H9 (cell line): ENCODE results near the gene NFKB2. TPM values are rescaled to one million over a fixed set of nuclear protein-coding genes. Genes with fewer than 3 reads are reported as not detected.
A peak's percentile ranks its signal among the peaks of the same experiment; 100 is the strongest.

Experiments
- DNase-seq: peaks from one replicate; pipeline ENCODE4 v3.0.0-alpha.2; 2017
- H2AFZ ChIP-seq: one replicate; pipeline ENCODE4 v1.6.1; 2013; ENCODE audit warnings: mild to moderate bottlenecking, low read length, control low read depth, moderate library complexity
- H2AK5ac ChIP-seq: 2 replicates; pipeline ENCODE4 v1.6.1; 2013; ENCODE audit warnings: low read length, control low read depth, mixed read lengths; ENCODE audit not compliant: insufficient read length
- H2BK120ac ChIP-seq: one replicate; pipeline ENCODE4 v1.6.1; 2013; ENCODE audit warnings: low read depth, mild to moderate bottlenecking, low read length, control low read depth, inconsistent platforms; ENCODE audit not compliant: poor library complexity, severe bottlenecking
- H2BK12ac ChIP-seq: 2 replicates; pipeline ENCODE4 v1.6.1; 2013; ENCODE audit warnings: low read length, control low read depth, mixed read lengths, low read depth; ENCODE audit not compliant: insufficient read length
- H2BK15ac ChIP-seq: 2 replicates; pipeline ENCODE4 v1.6.1; 2013; ENCODE audit warnings: low read depth, low read length, control low read depth
- H2BK20ac ChIP-seq: one replicate; pipeline ENCODE4 v1.6.1; 2013; ENCODE audit warnings: low read depth, mild to moderate bottlenecking, low read length, control low read depth, inconsistent platforms; ENCODE audit not compliant: poor library complexity, severe bottlenecking
- H2BK5ac ChIP-seq: 2 replicates; pipeline ENCODE4 v1.6.1; 2013; ENCODE audit warnings: low read length, control low read depth, mixed read lengths; ENCODE audit not compliant: insufficient read length
- H3K14ac ChIP-seq: 2 replicates; pipeline ENCODE4 v1.6.1; 2013; ENCODE audit warnings: low read length, control low read depth; ENCODE audit not compliant: insufficient read depth
- H3K18ac ChIP-seq: 2 replicates; pipeline ENCODE4 v1.6.1; 2013; ENCODE audit warnings: low read depth, mild to moderate bottlenecking, mixed read lengths, low read length, control low read depth; ENCODE audit not compliant: insufficient read length
- H3K23ac ChIP-seq: 2 replicates; pipeline ENCODE4 v1.6.1; 2013; ENCODE audit warnings: low read length, control low read depth, mixed read lengths, low read depth; ENCODE audit not compliant: insufficient read length
- H3K23me2 ChIP-seq: 2 replicates; pipeline ENCODE4 v1.6.1; 2013; ENCODE audit warnings: low read depth, mild to moderate bottlenecking, mixed read lengths, low read length, control low read depth; ENCODE audit not compliant: insufficient read length, poor library complexity, severe bottlenecking
- H3K27ac ChIP-seq: 2 replicates; pipeline ENCODE4 v1.5.1; 2013; ENCODE audit warnings: low read length, control low read depth, mixed read lengths, low read depth; ENCODE audit not compliant: insufficient read length
- H3K27me3 ChIP-seq: 2 replicates; pipeline ENCODE4 v1.6.1; 2013; ENCODE audit warnings: low read length, control low read depth, inconsistent platforms; ENCODE audit not compliant: insufficient read depth
- H3K4ac ChIP-seq: 2 replicates; pipeline ENCODE4 v1.6.1; 2013; ENCODE audit warnings: low read depth, mild to moderate bottlenecking, control low read depth, inconsistent platforms, low read length, moderate library complexity
- H3K4me1 ChIP-seq: 2 replicates; pipeline ENCODE4 v1.6.1; 2013; ENCODE audit warnings: low read length, control low read depth, inconsistent platforms; ENCODE audit not compliant: insufficient read depth
- H3K4me2 ChIP-seq: 2 replicates; pipeline ENCODE4 v1.6.1; 2013; ENCODE audit warnings: low read length, control low read depth, mixed read lengths; ENCODE audit not compliant: insufficient read length, insufficient read depth
- H3K56ac ChIP-seq: 2 replicates; pipeline ENCODE4 v1.6.1; 2013; ENCODE audit warnings: low read depth, mild to moderate bottlenecking, mixed read lengths, low read length, control low read depth; ENCODE audit not compliant: insufficient read length
- H3K79me1 ChIP-seq: 2 replicates; pipeline ENCODE4 v1.6.1; 2013; ENCODE audit warnings: low read depth, mild to moderate bottlenecking, moderate library complexity, low read length, control low read depth, inconsistent platforms; ENCODE audit not compliant: insufficient read depth, poor library complexity, severe bottlenecking
- H3K79me2 ChIP-seq: 2 replicates; pipeline ENCODE4 v1.6.1; 2013; ENCODE audit warnings: low read length, control low read depth, inconsistent platforms; ENCODE audit not compliant: insufficient read depth
- H3K9ac ChIP-seq: 2 replicates; pipeline ENCODE4 v1.6.1; 2013; ENCODE audit warnings: low read length, control low read depth, mixed read lengths; ENCODE audit not compliant: insufficient read length; ENCODE audit errors: extremely low read depth
- H3K9me3 ChIP-seq: one replicate; pipeline ENCODE4 v1.6.1; 2013; ENCODE audit warnings: low read depth, low read length, inconsistent platforms; ENCODE audit not compliant: control insufficient read depth
- H3T11ph ChIP-seq: one replicate; pipeline ENCODE4 v1.6.1; 2013; ENCODE audit warnings: mild to moderate bottlenecking, low read length, control low read depth, inconsistent platforms
- H4K20me1 ChIP-seq: one replicate; pipeline ENCODE4 v1.6.1; 2013; ENCODE audit not compliant: control insufficient read depth, insufficient read length, insufficient read depth
- H4K5ac ChIP-seq: 2 replicates; pipeline ENCODE4 v1.6.1; 2013; ENCODE audit warnings: low read depth, mild to moderate bottlenecking, mixed read lengths, low read length, control low read depth; ENCODE audit not compliant: insufficient read length
- H4K8ac ChIP-seq: replicated peaks from 2 replicates; pipeline ENCODE4 v1.6.1; 2013; ENCODE audit warnings: low read length, control low read depth, mixed read lengths, low read depth; ENCODE audit not compliant: insufficient read length
- H4K91ac ChIP-seq: 2 replicates; pipeline ENCODE4 v1.6.1; 2013; ENCODE audit warnings: low read depth, mild to moderate bottlenecking, moderate library complexity, mixed read lengths, low read length, control low read depth; ENCODE audit not compliant: insufficient read length
- H3K27ac Mint-ChIP-seq, 3 experiments: 2 replicates in 2 of 3; 3 replicates in 1 of 3; pipeline ENCODE4 v1.8.0; 2020 to 2021; ENCODE audit warnings: mixed read lengths in 3 of 3, mild to moderate bottlenecking in 1 of 3, moderate library complexity in 1 of 3
- H3K27me3 Mint-ChIP-seq: 2 replicates; pipeline ENCODE4 v1.8.0; 2021; ENCODE audit warnings: low read depth, mild to moderate bottlenecking, moderate library complexity, mixed read lengths
- H3K36me3 Mint-ChIP-seq, 3 experiments: 2 replicates in 2 of 3; 3 replicates in 1 of 3; pipeline ENCODE4 v1.8.0; 2020 to 2021; ENCODE audit warnings: low read depth in 3 of 3, mixed read lengths in 3 of 3; ENCODE audit not compliant: insufficient read depth in 1 of 3
- H3K4me1 Mint-ChIP-seq, 2 experiments: 2 replicates each; pipeline ENCODE4 v1.8.0; 2020; ENCODE audit warnings: mixed read lengths in 2 of 2
- H3K4me3 Mint-ChIP-seq, 2 experiments: 2 replicates in 1 of 2; 3 replicates in 1 of 2; pipeline ENCODE4 v1.8.0; 2020 to 2021; ENCODE audit warnings: mild to moderate bottlenecking in 2 of 2, mixed read lengths in 2 of 2, moderate library complexity in 1 of 2
- H3K9me3 Mint-ChIP-seq, 2 experiments: 2 replicates in 1 of 2; 3 replicates in 1 of 2; pipeline ENCODE4 v1.8.0; 2020; ENCODE audit warnings: mild to moderate bottlenecking in 2 of 2, mixed read lengths in 2 of 2, moderate library complexity in 1 of 2
- CTCF ChIP-seq: fragments of 200-600 bp; sonication (generic); conservative IDR thresholded peaks from 3 replicates; pipeline ENCODE4 v1.8.0; 2021; ENCODE audit warnings: antibody characterized with exemption, mild to moderate bottlenecking
- WGBS: extraction: QIAGEN DNeasy Blood & Tissue Kit; methylation state at CpG from one replicate; pipeline ENCODE4 v1.1.7; 2013; ENCODE audit warnings: missing lambda C conversion rate, low lambda C conversion rate, mixed read lengths; ENCODE audit not compliant: insufficient read length; ENCODE audit errors: extremely low coverage; 5-methylcytosine and 5-hydroxymethylcytosine counted together
- total RNA-seq: library from RNA; stranded (reverse); gene quantifications from 2 replicates; pipeline ENCODE4 v1.2.1, GENCODE V29; 2021

Gene NFKB2
- total RNA-seq, 1 experiment from 2014 or later: 23.7 TPM

DNA sequence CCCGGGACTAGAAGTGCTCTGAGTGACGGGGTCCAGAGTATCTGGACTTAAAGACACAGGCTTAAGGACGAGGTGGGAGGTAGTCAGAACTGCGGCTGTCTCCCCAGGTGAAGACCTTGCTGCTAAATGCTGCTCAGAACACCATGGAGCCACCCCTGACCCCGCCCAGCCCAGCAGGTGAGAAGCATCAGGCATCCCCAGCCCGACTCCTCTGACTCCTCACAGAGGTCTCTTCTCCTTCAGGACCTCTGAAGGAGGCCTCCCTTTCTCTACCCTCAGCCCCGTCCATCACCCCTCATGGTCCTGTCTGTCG is 5.8 kb downstream of the NFKB2 start:
- H3K27me3 Mint-ChIP-seq: peaks cover 46% of the 10 kb centered on the region
- H3K56ac ChIP-seq: no peak overlapping the region
- no peak for DNase-seq
- H3K4me1 Mint-ChIP-seq: peaks cover 6 to 18% of the 10 kb centered on the region in 2 experiments
- TF ChIP-seq CTCF: no peak
- no peak overlapping the region for H3K9ac ChIP-seq
- no peak overlapping the region for H4K8ac ChIP-seq
- H3K79me2 ChIP-seq: no peaks in the 10 kb centered on the region
- H3T11ph ChIP-seq: no peak overlapping the region
- no peak overlapping the region for H2BK120ac ChIP-seq
- H3K4me3 Mint-ChIP-seq: no peak overlapping the region; a peak in 1 of 5 replicates
- no peaks in the 10 kb centered on the region for H4K20me1 ChIP-seq
- peak overlapping the region in 1 of 3 experiments; percentile 59; a peak in 1 of 7 replicates for H3K27ac Mint-ChIP-seq
- H3K36me3 Mint-ChIP-seq: peaks cover 1 to 31% (median 19%) of the 10 kb centered on the region in 3 experiments; a peak in 5 of 7 replicates
- H3K4ac ChIP-seq: no peak overlapping the region
- H3K23ac ChIP-seq: no peak overlapping the region
- no peak overlapping the region for H2BK5ac ChIP-seq
- no peak overlapping the region for H2AFZ ChIP-seq
- no peak overlapping the region for H3K18ac ChIP-seq
- no peaks in the 10 kb centered on the region for H3K27me3 ChIP-seq
- no peak overlapping the region for H3K4me2 ChIP-seq
- WGBS: no CpG with 5 or more reads among the region's 8 CpGs
- no peaks in the 10 kb centered on the region for H3K79me1 ChIP-seq
- H3K4me1 ChIP-seq: no peaks in the 10 kb centered on the region
- H2BK12ac ChIP-seq: no peak overlapping the region
- H4K5ac ChIP-seq: no peak overlapping the region
- no peaks in the 10 kb centered on the region for H3K23me2 ChIP-seq
- no peak overlapping the region for H4K91ac ChIP-seq
- no peak overlapping the region for H3K14ac ChIP-seq
- H3K9me3 Mint-ChIP-seq: no peaks in the 10 kb centered on the region
- H2BK20ac ChIP-seq: no peak overlapping the region
- no peak overlapping the region for H2BK15ac ChIP-seq
- no peak overlapping the region for H3K27ac ChIP-seq
- no peaks in the 10 kb centered on the region for H3K9me3 ChIP-seq
- H2AK5ac ChIP-seq: no peak overlapping the region
